Activated CD4-positive, alpha-beta T cell treated with anti-CD3 and anti-CD28 coated beads for 1 hour (primary cell): ENCODE data around the gene UCMA.

Experiments
- DNase-seq: peaks from one replicate; pipeline ENCODE4 v3.0.0-alpha.2; 2020

Gene UCMA

GRCh38 chr10:13231808-13232207 lies 2.4 kb downstream of the UCMA start:
- no peak for DNase-seq

- no peak for DNase-seq
Observed at GRCh38 chr10:13231190-13231589, 3.0 kb downstream of the UCMA start.

- no peak for DNase-seq
Observed at GRCh38 chr10:13227031-13227430, 7.1 kb downstream of the UCMA start.

GRCh38 chr10:13225601-13226000 lies 8.6 kb downstream of the UCMA start:
- DNase-seq: no peak

- DNase-seq: no peak
Observed at GRCh38 chr10:13224210-13224995, 9.8 kb downstream of the UCMA start.

GRCh38 chr10:13223241-13223640 lies 10.9 kb downstream of the UCMA start:
- no peak for DNase-seq

GRCh38 chr10:13222566-13222965 lies 11.6 kb downstream of the UCMA start:
- DNase-seq: no peak

GRCh38 chr10:13222151-13222550 lies 12.0 kb downstream of the UCMA start:
- DNase-seq: no peak

- DNase-seq: no peak
Observed at GRCh38 chr10:13221572-13221971, 12.6 kb downstream of the UCMA start.

- no peak for DNase-seq
Observed at GRCh38 chr10:13219685-13220670, 14.2 kb downstream of the UCMA start.

GRCh38 chr10:13218878-13219277 lies 15.3 kb downstream of the UCMA start:
- DNase-seq: no peak

GRCh38 chr10:13213163-13213562 lies 21.0 kb downstream of the UCMA start:
- DNase-seq: no peak

- DNase-seq: no peak
Observed at GRCh38 chr10:13206546-13207443, 27.4 kb downstream of the UCMA start.

GRCh38 chr10:13206091-13206490 lies 28.1 kb downstream of the UCMA start:
- DNase-seq: no peak

GRCh38 chr10:13201132-13201531 lies 33.0 kb downstream of the UCMA start:
- no peak for DNase-seq

- no peak for DNase-seq
Observed at GRCh38 chr10:13195016-13195415, 39.2 kb downstream of the UCMA start.

GRCh38 chr10:13193637-13194036 lies 40.5 kb downstream of the UCMA start:
- DNase-seq: no peak

- DNase-seq: no peak
Observed at GRCh38 chr10:13191362-13191761, 42.8 kb downstream of the UCMA start.

- no peak for DNase-seq
Observed at GRCh38 chr10:13190816-13191215, 43.4 kb downstream of the UCMA start.

GRCh38 chr10:13189961-13190360 lies 44.2 kb downstream of the UCMA start:
- no peak for DNase-seq

- no peak for DNase-seq
Observed at GRCh38 chr10:13188593-13188992, 45.6 kb downstream of the UCMA start.

- DNase-seq: no peak
Observed at GRCh38 chr10:13187135-13187534, 47.0 kb downstream of the UCMA start.
